GM12878 (cell line): ENCODE measurements around the gene ANTXR2.

Experiments used
- CTCF ChIP-seq, 3 experiments: IDR thresholded peaks in 2 of 3; conservative IDR thresholded peaks in 1 of 3; 2 replicates each; pipeline ENCODE4 v1.5.1; 2011; ENCODE audit warnings: low read depth in 3 of 3, low read length in 3 of 3, mild to moderate bottlenecking in 3 of 3, control low read depth in 2 of 3, moderate library complexity in 2 of 3, inconsistent platforms in 1 of 3, mixed read lengths in 1 of 3; ENCODE audit not compliant: control insufficient read depth in 2 of 3, insufficient read depth in 1 of 3; ENCODE audit errors: extremely low read depth in 1 of 3
- EZH2 ChIP-seq: IDR thresholded peaks from 2 replicates; pipeline ENCODE4 v1.6.1; 2012; ENCODE audit warnings: low read depth, mild to moderate bottlenecking, control low read depth, inconsistent platforms, low read length, borderline replicate concordance; ENCODE audit not compliant: control insufficient read depth
- MEF2A ChIP-seq: IDR thresholded peaks from 2 replicates; pipeline ENCODE4 v1.6.1; 2011; ENCODE audit warnings: low read depth, mild to moderate bottlenecking, low read length, moderate library complexity; ENCODE audit not compliant: insufficient read depth

GRCh38 chr4:80006935-80007744 is 65.9 kb downstream of the ANTXR2 start:
- TF ChIP-seq MEF2A (no peak), EZH2 (no peak), CTCF (IDR thresholded peaks at IDR 0.05 in 2 of 3, conservative IDR thresholded peaks at IDR 0.05 in 1 of 3; ENCODE audit: control insufficient read depth in 2 of 3, extremely low read depth in 1 of 3, insufficient read depth in 1 of 3, low read depth in 3 of 3, low read length in 3 of 3) (no peak)
